MCF 10A (cell line): Measurements from ENCODE around the gene GALR2. TPM values are rescaled to one million over a fixed set of nuclear protein-coding genes. Genes with fewer than 3 reads are reported as not detected.

Source experiments
- BruUV-seq: library from RNA; stranded (reverse); fragments of 400-500 nt; replicated peaks from 2 replicates; lab custom pipeline; 2021; lab: Mats Ljungman, UMichigan
- CTCF ChIA-PET: fragments of 300-600 bp; sonication (Branson Sonifier 250); formaldehyde crosslinking; extraction: SDS; loops from one replicate; lab custom pipeline; 2021; ENCODE audit warnings: antibody characterized with exemption, inconsistent platforms; lab: Yijun Ruan, JAX
- POLR2A ChIA-PET: fragments of 300-600, 350-650 bp; sonication (Branson Sonifier 250); formaldehyde crosslinking; extraction: SDS; loops from one replicate; lab custom pipeline; 2020; ENCODE audit warnings: antibody characterized with exemption, inconsistent platforms; lab: Yijun Ruan, JAX
- DNase-seq: peaks from one replicate; pipeline ENCODE4 v3.0.0-alpha.2; 2018; ENCODE audit not compliant: unreplicated experiment
- H3K27ac Mint-ChIP-seq: one replicate; pipeline ENCODE4 v1.8.0; 2022; ENCODE audit warnings: mild to moderate bottlenecking, low read depth, mixed read lengths; ENCODE audit not compliant: unreplicated experiment
- H3K27me3 Mint-ChIP-seq: one replicate; pipeline ENCODE4 v1.8.0; 2022; ENCODE audit warnings: mixed read lengths; ENCODE audit not compliant: insufficient read depth, unreplicated experiment
- H3K36me3 Mint-ChIP-seq: one replicate; pipeline ENCODE4 v1.8.0; 2022; ENCODE audit warnings: mild to moderate bottlenecking, moderate library complexity, mixed read lengths; ENCODE audit not compliant: insufficient read depth, unreplicated experiment
- H3K4me1 Mint-ChIP-seq: one replicate; pipeline ENCODE4 v1.8.0; 2022; ENCODE audit warnings: mixed read lengths; ENCODE audit not compliant: insufficient read depth, unreplicated experiment
- H3K4me3 Mint-ChIP-seq: one replicate; pipeline ENCODE4 v1.8.0; 2022; ENCODE audit warnings: mild to moderate bottlenecking, moderate library complexity, mixed read lengths; ENCODE audit not compliant: unreplicated experiment
- H3K9me3 Mint-ChIP-seq: one replicate; pipeline ENCODE4 v1.8.0; 2022; ENCODE audit warnings: mixed read lengths; ENCODE audit not compliant: unreplicated experiment
- CTCF ChIP-seq: fragments of 200-600 bp; IDR thresholded peaks from one replicate; pipeline ENCODE4 v1.8.0; 2022; ENCODE audit warnings: antibody characterized with exemption, mild to moderate bottlenecking; ENCODE audit not compliant: unreplicated experiment
- intact Hi-C: fragments of 100-400 bp; cut with micrococcal nuclease; formaldehyde crosslinking; loops from 2 replicates; pipeline ENCODE4 v1.14.1; 2022
- total RNA-seq: library from RNA; stranded (reverse); gene quantifications from 2 replicates; pipeline ENCODE4 v1.2.3, GENCODE V29; 2022

Gene GALR2
- total RNA-seq, 1 experiment from 2014 or later: 0.37 TPM

GRCh38 chr17:76085731-76086366, 11.3 kb downstream of the GALR2 start:
- no peak for DNase-seq
- no peaks in the 10 kb centered on the region for H3K4me1 Mint-ChIP-seq
- no TSS peak for BruUV-seq
- no peak overlapping the region for H3K27ac Mint-ChIP-seq
- POLR2A ChIA-PET: no interaction called here
- no peaks in the 10 kb centered on the region for H3K9me3 Mint-ChIP-seq
- peaks cover 32% of the 10 kb centered on the region for H3K36me3 Mint-ChIP-seq
- no peak for TF ChIP-seq CTCF
- H3K4me3 Mint-ChIP-seq: no peak overlapping the region
- intact Hi-C loops: no loop called here
- CTCF ChIA-PET: interaction anchor here (0.7 kb wide), 1 partner anchor 288 kb away, joined by 3 read pairs; no protein-coding TSS in a partner anchor
- H3K27me3 Mint-ChIP-seq: no peaks in the 10 kb centered on the region

DNA sequence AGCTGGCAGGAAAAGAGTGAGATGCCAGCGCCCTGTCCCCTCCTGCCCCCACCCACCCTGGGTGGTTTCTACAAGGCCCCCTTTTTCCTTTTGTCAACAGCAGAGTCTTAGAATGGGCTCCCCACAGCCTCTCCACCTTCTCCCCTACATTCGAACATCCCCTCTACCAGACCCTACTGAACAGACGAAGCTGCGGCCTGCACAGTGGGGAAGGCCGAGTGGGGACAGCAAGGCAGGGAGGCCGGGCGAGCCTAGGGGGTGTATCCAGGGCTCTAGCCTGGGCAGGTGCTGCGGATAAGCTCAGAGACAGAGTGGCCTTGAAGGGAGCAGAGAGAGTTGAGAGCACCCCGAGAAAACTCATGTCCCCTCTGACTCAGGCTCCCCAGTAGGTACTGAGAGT, 11.8 kb downstream of the GALR2 start:
- Mint-ChIP-seq H3K4me1 (no peaks in the 10 kb centered on the region), H3K4me3 (no peak overlapping the region), H3K27me3 (no peaks in the 10 kb centered on the region), H3K9me3 (no peaks in the 10 kb centered on the region), H3K27ac (no peak overlapping the region), H3K36me3 (peaks cover 32% of the 10 kb centered on the region)
- CTCF ChIA-PET: interaction anchor here (0.7 kb wide), 1 partner anchor 289 kb away, joined by 3 read pairs; no protein-coding TSS in a partner anchor
- intact Hi-C loops: no loop called here
- no peak for DNase-seq
- no peak for TF ChIP-seq CTCF
- POLR2A ChIA-PET: no interaction called here
- no TSS peak for BruUV-seq

DNA sequence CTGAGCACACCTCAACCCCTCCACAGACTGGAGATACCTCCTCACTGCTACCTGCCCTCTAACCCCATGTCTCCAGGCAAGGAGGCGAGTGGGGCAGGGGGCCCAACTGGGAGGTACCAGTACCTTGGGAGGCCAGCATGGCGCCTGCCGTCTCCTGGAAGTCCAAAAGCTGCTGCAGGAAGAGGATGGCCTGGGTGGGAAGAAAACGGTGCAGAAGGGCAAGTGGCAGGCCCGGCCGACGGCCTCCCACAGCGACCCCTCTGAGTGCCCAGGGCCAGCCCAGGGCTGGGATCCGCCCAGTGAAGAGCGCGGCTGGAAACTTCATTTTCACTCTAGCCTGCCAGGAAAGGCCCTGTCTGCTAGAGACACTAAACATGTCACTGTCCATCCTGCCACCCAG, 12.9 kb downstream of the GALR2 start:
- no peak for TF ChIP-seq CTCF
- no peak overlapping the region for H3K4me3 Mint-ChIP-seq
- no peaks in the 10 kb centered on the region for H3K4me1 Mint-ChIP-seq
- CTCF ChIA-PET: interaction anchor here (0.7 kb wide), 1 partner anchor 73 kb away, joined by 3 read pairs; no protein-coding TSS in a partner anchor
- H3K36me3 Mint-ChIP-seq: peaks cover 32% of the 10 kb centered on the region
- H3K27ac Mint-ChIP-seq: no peak overlapping the region
- H3K9me3 Mint-ChIP-seq: no peaks in the 10 kb centered on the region
- DNase-seq: no peak
- BruUV-seq: no TSS peak
- intact Hi-C loops: no loop called here
- POLR2A ChIA-PET: interaction anchor here (0.5 kb wide), 1 partner anchor 41 kb away, joined by 3 read pairs; no protein-coding TSS in a partner anchor
- H3K27me3 Mint-ChIP-seq: no peaks in the 10 kb centered on the region

GRCh38 chr17:76088041-76088867, 13.7 kb downstream of the GALR2 start:
- H3K36me3 Mint-ChIP-seq: peaks cover 32% of the 10 kb centered on the region
- no peaks in the 10 kb centered on the region for H3K27me3 Mint-ChIP-seq
- CTCF ChIA-PET: no interaction called here
- no peaks in the 10 kb centered on the region for H3K4me1 Mint-ChIP-seq
- BruUV-seq: no TSS peak
- POLR2A ChIA-PET: no interaction called here
- no peak for TF ChIP-seq CTCF
- H3K4me3 Mint-ChIP-seq: no peak overlapping the region
- H3K9me3 Mint-ChIP-seq: no peaks in the 10 kb centered on the region
- H3K27ac Mint-ChIP-seq: no peak overlapping the region
- intact Hi-C loops: no loop called here
- DNase-seq: no peak
